H9 (cell line): ENCODE results near the gene MBP. TPM values are rescaled to one million over a fixed set of nuclear protein-coding genes. Genes with fewer than 3 reads are reported as not detected.

Experiments
- DNase-seq: peaks from one replicate; pipeline ENCODE4 v3.0.0-alpha.2; 2017
- H2AFZ ChIP-seq: one replicate; pipeline ENCODE4 v1.6.1; 2013; ENCODE audit warnings: mild to moderate bottlenecking, low read length, control low read depth, moderate library complexity
- H2AK5ac ChIP-seq: 2 replicates; pipeline ENCODE4 v1.6.1; 2013; ENCODE audit warnings: low read length, control low read depth, mixed read lengths; ENCODE audit not compliant: insufficient read length
- H2BK120ac ChIP-seq: one replicate; pipeline ENCODE4 v1.6.1; 2013; ENCODE audit warnings: low read depth, mild to moderate bottlenecking, low read length, control low read depth, inconsistent platforms; ENCODE audit not compliant: poor library complexity, severe bottlenecking
- H2BK12ac ChIP-seq: 2 replicates; pipeline ENCODE4 v1.6.1; 2013; ENCODE audit warnings: low read length, control low read depth, mixed read lengths, low read depth; ENCODE audit not compliant: insufficient read length
- H2BK15ac ChIP-seq: 2 replicates; pipeline ENCODE4 v1.6.1; 2013; ENCODE audit warnings: low read depth, low read length, control low read depth
- H2BK20ac ChIP-seq: one replicate; pipeline ENCODE4 v1.6.1; 2013; ENCODE audit warnings: low read depth, mild to moderate bottlenecking, low read length, control low read depth, inconsistent platforms; ENCODE audit not compliant: poor library complexity, severe bottlenecking
- H2BK5ac ChIP-seq: 2 replicates; pipeline ENCODE4 v1.6.1; 2013; ENCODE audit warnings: low read length, control low read depth, mixed read lengths; ENCODE audit not compliant: insufficient read length
- H3K14ac ChIP-seq: 2 replicates; pipeline ENCODE4 v1.6.1; 2013; ENCODE audit warnings: low read length, control low read depth; ENCODE audit not compliant: insufficient read depth
- H3K18ac ChIP-seq: 2 replicates; pipeline ENCODE4 v1.6.1; 2013; ENCODE audit warnings: low read depth, mild to moderate bottlenecking, mixed read lengths, low read length, control low read depth; ENCODE audit not compliant: insufficient read length
- H3K23ac ChIP-seq: 2 replicates; pipeline ENCODE4 v1.6.1; 2013; ENCODE audit warnings: low read length, control low read depth, mixed read lengths, low read depth; ENCODE audit not compliant: insufficient read length
- H3K23me2 ChIP-seq: 2 replicates; pipeline ENCODE4 v1.6.1; 2013; ENCODE audit warnings: low read depth, mild to moderate bottlenecking, mixed read lengths, low read length, control low read depth; ENCODE audit not compliant: insufficient read length, poor library complexity, severe bottlenecking
- H3K27ac ChIP-seq: 2 replicates; pipeline ENCODE4 v1.5.1; 2013; ENCODE audit warnings: low read length, control low read depth, mixed read lengths, low read depth; ENCODE audit not compliant: insufficient read length
- H3K27me3 ChIP-seq: 2 replicates; pipeline ENCODE4 v1.6.1; 2013; ENCODE audit warnings: low read length, control low read depth, inconsistent platforms; ENCODE audit not compliant: insufficient read depth
- H3K4ac ChIP-seq: 2 replicates; pipeline ENCODE4 v1.6.1; 2013; ENCODE audit warnings: low read depth, mild to moderate bottlenecking, control low read depth, inconsistent platforms, low read length, moderate library complexity
- H3K4me1 ChIP-seq: 2 replicates; pipeline ENCODE4 v1.6.1; 2013; ENCODE audit warnings: low read length, control low read depth, inconsistent platforms; ENCODE audit not compliant: insufficient read depth
- H3K4me2 ChIP-seq: 2 replicates; pipeline ENCODE4 v1.6.1; 2013; ENCODE audit warnings: low read length, control low read depth, mixed read lengths; ENCODE audit not compliant: insufficient read length, insufficient read depth
- H3K56ac ChIP-seq: 2 replicates; pipeline ENCODE4 v1.6.1; 2013; ENCODE audit warnings: low read depth, mild to moderate bottlenecking, mixed read lengths, low read length, control low read depth; ENCODE audit not compliant: insufficient read length
- H3K79me1 ChIP-seq: 2 replicates; pipeline ENCODE4 v1.6.1; 2013; ENCODE audit warnings: low read depth, mild to moderate bottlenecking, moderate library complexity, low read length, control low read depth, inconsistent platforms; ENCODE audit not compliant: insufficient read depth, poor library complexity, severe bottlenecking
- H3K79me2 ChIP-seq: 2 replicates; pipeline ENCODE4 v1.6.1; 2013; ENCODE audit warnings: low read length, control low read depth, inconsistent platforms; ENCODE audit not compliant: insufficient read depth
- H3K9ac ChIP-seq: 2 replicates; pipeline ENCODE4 v1.6.1; 2013; ENCODE audit warnings: low read length, control low read depth, mixed read lengths; ENCODE audit not compliant: insufficient read length; ENCODE audit errors: extremely low read depth
- H3K9me3 ChIP-seq: one replicate; pipeline ENCODE4 v1.6.1; 2013; ENCODE audit warnings: low read depth, low read length, inconsistent platforms; ENCODE audit not compliant: control insufficient read depth
- H3T11ph ChIP-seq: one replicate; pipeline ENCODE4 v1.6.1; 2013; ENCODE audit warnings: mild to moderate bottlenecking, low read length, control low read depth, inconsistent platforms
- H4K20me1 ChIP-seq: one replicate; pipeline ENCODE4 v1.6.1; 2013; ENCODE audit not compliant: control insufficient read depth, insufficient read length, insufficient read depth
- H4K5ac ChIP-seq: 2 replicates; pipeline ENCODE4 v1.6.1; 2013; ENCODE audit warnings: low read depth, mild to moderate bottlenecking, mixed read lengths, low read length, control low read depth; ENCODE audit not compliant: insufficient read length
- H4K8ac ChIP-seq: replicated peaks from 2 replicates; pipeline ENCODE4 v1.6.1; 2013; ENCODE audit warnings: low read length, control low read depth, mixed read lengths, low read depth; ENCODE audit not compliant: insufficient read length
- H4K91ac ChIP-seq: 2 replicates; pipeline ENCODE4 v1.6.1; 2013; ENCODE audit warnings: low read depth, mild to moderate bottlenecking, moderate library complexity, mixed read lengths, low read length, control low read depth; ENCODE audit not compliant: insufficient read length
- H3K27ac Mint-ChIP-seq, 3 experiments: 2 replicates in 2 of 3; 3 replicates in 1 of 3; pipeline ENCODE4 v1.8.0; 2020 to 2021; ENCODE audit warnings: mixed read lengths in 3 of 3, mild to moderate bottlenecking in 1 of 3, moderate library complexity in 1 of 3
- H3K27me3 Mint-ChIP-seq: 2 replicates; pipeline ENCODE4 v1.8.0; 2021; ENCODE audit warnings: low read depth, mild to moderate bottlenecking, moderate library complexity, mixed read lengths
- H3K36me3 Mint-ChIP-seq, 3 experiments: 2 replicates in 2 of 3; 3 replicates in 1 of 3; pipeline ENCODE4 v1.8.0; 2020 to 2021; ENCODE audit warnings: low read depth in 3 of 3, mixed read lengths in 3 of 3; ENCODE audit not compliant: insufficient read depth in 1 of 3
- H3K4me1 Mint-ChIP-seq, 2 experiments: 2 replicates each; pipeline ENCODE4 v1.8.0; 2020; ENCODE audit warnings: mixed read lengths in 2 of 2
- H3K4me3 Mint-ChIP-seq, 2 experiments: 2 replicates in 1 of 2; 3 replicates in 1 of 2; pipeline ENCODE4 v1.8.0; 2020 to 2021; ENCODE audit warnings: mild to moderate bottlenecking in 2 of 2, mixed read lengths in 2 of 2, moderate library complexity in 1 of 2
- H3K9me3 Mint-ChIP-seq, 2 experiments: 2 replicates in 1 of 2; 3 replicates in 1 of 2; pipeline ENCODE4 v1.8.0; 2020; ENCODE audit warnings: mild to moderate bottlenecking in 2 of 2, mixed read lengths in 2 of 2, moderate library complexity in 1 of 2
- WGBS: extraction: QIAGEN DNeasy Blood & Tissue Kit; methylation state at CpG from one replicate; pipeline ENCODE4 v1.1.7; 2013; ENCODE audit warnings: missing lambda C conversion rate, low lambda C conversion rate, mixed read lengths; ENCODE audit not compliant: insufficient read length; ENCODE audit errors: extremely low coverage; 5-methylcytosine and 5-hydroxymethylcytosine counted together
- total RNA-seq: library from RNA; stranded (reverse); gene quantifications from 2 replicates; pipeline ENCODE4 v1.2.1, GENCODE V29; 2021
- TF ChIP-seq, protein P1 (sequence below): fragments of 200-600 bp; sonication (generic); conservative IDR thresholded peaks from 3 replicates; pipeline ENCODE4 v1.8.0; 2021; ENCODE audit warnings: antibody characterized with exemption, mild to moderate bottlenecking

The MBP gene
- total RNA-seq, 1 experiment from 2014 or later: 8.6 TPM

DNA sequence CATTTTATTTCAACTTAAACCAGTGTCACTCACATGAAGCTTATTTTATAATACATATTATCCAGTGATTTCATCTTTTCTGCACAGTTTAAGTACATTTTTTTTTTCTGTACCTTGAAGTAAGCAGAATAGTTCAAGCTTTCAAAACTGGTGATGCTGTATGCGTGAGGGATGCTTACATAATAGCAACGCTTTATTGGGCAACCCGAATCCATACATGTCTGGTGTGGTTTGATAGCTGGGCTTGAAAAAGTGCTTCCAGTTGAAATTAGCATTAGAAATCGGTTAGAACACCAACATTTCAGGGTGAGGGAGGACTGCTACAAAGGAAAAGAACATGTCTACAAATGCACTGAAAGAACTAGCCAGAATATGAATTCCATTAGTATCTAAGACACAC lies 117.4 kb downstream of the MBP start:
- Histone ChIP-seq H3K4ac (no peak overlapping the region), H4K5ac (no peak overlapping the region), H3K79me2 (no peaks in the 10 kb centered on the region), H3K9me3 (no peaks in the 10 kb centered on the region), H4K20me1 (peaks cover 4% of the 10 kb centered on the region), H3K23me2 (no peaks in the 10 kb centered on the region), H2AFZ (no peak overlapping the region), H3K23ac (no peak overlapping the region), H3T11ph (no peak overlapping the region), H4K8ac (no peak overlapping the region), H2BK20ac (no peak overlapping the region), H3K56ac (no peak overlapping the region), H3K9ac (no peak overlapping the region), H3K18ac (no peak overlapping the region), H2BK120ac (no peak overlapping the region), H2AK5ac (no peak overlapping the region), H3K27ac (no peak overlapping the region), H3K14ac (no peak overlapping the region), H3K4me1 (peaks cover 4% of the 10 kb centered on the region; the same call in 1 of the 2 replicates), H3K79me1 (no peaks in the 10 kb centered on the region), H2BK12ac (no peak overlapping the region), H3K27me3 (no peaks in the 10 kb centered on the region), H2BK15ac (no peak overlapping the region), H2BK5ac (no peak overlapping the region), H3K4me2 (no peak overlapping the region), H4K91ac (no peak overlapping the region)
- peaks cover 10% of the 10 kb centered on the region for H3K27me3 Mint-ChIP-seq
- H3K4me3 Mint-ChIP-seq: no peak overlapping the region
- peaks cover 12 to 20% of the 10 kb centered on the region in 2 experiments for H3K4me1 Mint-ChIP-seq
- TF ChIP-seq, protein P1, sequence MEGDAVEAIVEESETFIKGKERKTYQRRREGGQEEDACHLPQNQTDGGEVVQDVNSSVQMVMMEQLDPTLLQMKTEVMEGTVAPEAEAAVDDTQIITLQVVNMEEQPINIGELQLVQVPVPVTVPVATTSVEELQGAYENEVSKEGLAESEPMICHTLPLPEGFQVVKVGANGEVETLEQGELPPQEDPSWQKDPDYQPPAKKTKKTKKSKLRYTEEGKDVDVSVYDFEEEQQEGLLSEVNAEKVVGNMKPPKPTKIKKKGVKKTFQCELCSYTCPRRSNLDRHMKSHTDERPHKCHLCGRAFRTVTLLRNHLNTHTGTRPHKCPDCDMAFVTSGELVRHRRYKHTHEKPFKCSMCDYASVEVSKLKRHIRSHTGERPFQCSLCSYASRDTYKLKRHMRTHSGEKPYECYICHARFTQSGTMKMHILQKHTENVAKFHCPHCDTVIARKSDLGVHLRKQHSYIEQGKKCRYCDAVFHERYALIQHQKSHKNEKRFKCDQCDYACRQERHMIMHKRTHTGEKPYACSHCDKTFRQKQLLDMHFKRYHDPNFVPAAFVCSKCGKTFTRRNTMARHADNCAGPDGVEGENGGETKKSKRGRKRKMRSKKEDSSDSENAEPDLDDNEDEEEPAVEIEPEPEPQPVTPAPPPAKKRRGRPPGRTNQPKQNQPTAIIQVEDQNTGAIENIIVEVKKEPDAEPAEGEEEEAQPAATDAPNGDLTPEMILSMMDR: no peak
- no CpG with 5 or more reads among the region's 4 CpGs for WGBS
- H3K36me3 Mint-ChIP-seq: peaks cover 0 to 9% (median 2%) of the 10 kb centered on the region in 3 experiments; a peak in 4 of 7 replicates
- H3K27ac Mint-ChIP-seq: no peak overlapping the region
- DNase-seq: no peak
- H3K9me3 Mint-ChIP-seq: peaks cover 0 to 2% of the 10 kb centered on the region in 2 experiments; a peak in 2 of 5 replicates
